Skeletal muscle satellite cell (primary cell): ENCODE data around the gene RAD51B.

ENCODE experiments used
- H3K27me3 ChIP-seq: 2 replicates; pipeline ENCODE4 v1.7.0; 2013; ENCODE audit warnings: low read length; ENCODE audit not compliant: control insufficient read depth, insufficient read depth
- H3K36me3 ChIP-seq: 2 replicates; pipeline ENCODE4 v1.7.0; 2013; ENCODE audit warnings: mild to moderate bottlenecking, control low read depth, low read length; ENCODE audit not compliant: insufficient read depth
- H3K4me1 ChIP-seq: 2 replicates; pipeline ENCODE4 v1.7.0; 2013; ENCODE audit warnings: low read length; ENCODE audit not compliant: control insufficient read depth, insufficient read depth
- H3K4me2 ChIP-seq: 2 replicates; pipeline ENCODE4 v1.7.0; 2013; ENCODE audit warnings: mild to moderate bottlenecking, low read length
- H3K4me3 ChIP-seq: 2 replicates; pipeline ENCODE4 v1.7.0; 2013; ENCODE audit warnings: low read length
- H3K9ac ChIP-seq: 2 replicates; pipeline ENCODE4 v1.7.0; 2013; ENCODE audit warnings: mild to moderate bottlenecking, low read depth, low read length, moderate library complexity
- H3K9me3 ChIP-seq: replicated peaks from 2 replicates; pipeline ENCODE4 v1.7.0; 2013; ENCODE audit warnings: mild to moderate bottlenecking, control low read depth, low read length

Gene RAD51B

GRCh38 chr14:67879026-67879425 lies 59.4 kb downstream of the RAD51B start:
- H3K9ac ChIP-seq = no peak overlapping the region
- H3K9me3 ChIP-seq = no peaks in the 10 kb centered on the region
- H3K4me1 ChIP-seq = no peaks in the 10 kb centered on the region
- no peak overlapping the region for H3K4me2 ChIP-seq
- no peaks in the 10 kb centered on the region for H3K27me3 ChIP-seq
- no peaks in the 10 kb centered on the region for H3K36me3 ChIP-seq
- no peak overlapping the region for H3K4me3 ChIP-seq

DNA sequence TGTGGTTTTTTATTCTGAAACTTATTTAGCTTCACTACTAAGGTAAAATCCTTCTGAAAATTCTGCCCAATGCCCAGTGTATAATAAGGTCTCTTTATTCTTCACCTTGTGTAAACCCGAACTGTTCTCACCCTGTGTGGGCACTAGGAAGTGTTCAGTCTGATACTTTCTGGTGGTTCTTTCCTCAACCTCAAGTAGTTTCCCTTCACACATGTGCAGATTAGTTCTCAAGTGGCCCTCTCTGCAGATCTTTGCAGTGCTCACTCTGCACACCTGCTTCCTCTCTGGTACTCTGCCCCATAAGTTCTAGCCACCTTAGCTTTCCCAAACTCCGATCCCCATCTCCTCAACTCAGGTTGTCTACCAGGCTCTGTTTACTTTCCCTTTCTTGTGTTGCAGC lies 61.6 kb downstream of the RAD51B start:
- Histone ChIP-seq H3K9ac (no peak overlapping the region), H3K4me3 (no peak overlapping the region), H3K36me3 (no peaks in the 10 kb centered on the region), H3K4me1 (no peaks in the 10 kb centered on the region), H3K4me2 (no peak overlapping the region), H3K27me3 (no peaks in the 10 kb centered on the region), H3K9me3 (no peaks in the 10 kb centered on the region)

GRCh38 chr14:67882986-67883555 lies 63.5 kb downstream of the RAD51B start:
- no peaks in the 10 kb centered on the region for H3K9me3 ChIP-seq
- no peaks in the 10 kb centered on the region for H3K36me3 ChIP-seq
- no peak overlapping the region for H3K4me3 ChIP-seq
- no peaks in the 10 kb centered on the region for H3K27me3 ChIP-seq
- no peak overlapping the region for H3K9ac ChIP-seq
- H3K4me1 ChIP-seq = no peaks in the 10 kb centered on the region
- no peak overlapping the region for H3K4me2 ChIP-seq

DNA sequence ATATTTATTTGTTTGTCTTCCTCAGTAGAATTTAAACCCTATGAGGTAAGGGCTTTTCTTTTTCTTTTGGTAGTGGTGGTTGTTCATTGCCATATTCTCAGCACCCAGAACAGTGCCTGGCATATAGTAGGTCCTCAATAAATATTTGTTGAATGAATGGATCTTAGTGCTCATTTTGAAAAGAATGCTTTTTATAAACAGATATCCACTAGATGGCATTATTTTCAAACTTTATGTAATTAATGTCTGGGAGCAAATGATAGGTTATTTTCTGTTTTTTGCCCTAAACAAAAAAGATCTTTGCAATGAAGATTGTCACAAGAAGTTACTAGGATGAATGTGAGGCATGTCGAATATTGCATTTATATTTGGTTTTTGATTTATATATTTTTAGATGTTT lies 64.1 kb downstream of the RAD51B start:
- Histone ChIP-seq H3K9me3 (no peaks in the 10 kb centered on the region), H3K36me3 (no peaks in the 10 kb centered on the region), H3K27me3 (no peaks in the 10 kb centered on the region), H3K4me1 (no peaks in the 10 kb centered on the region), H3K4me2 (no peak overlapping the region), H3K9ac (no peak overlapping the region), H3K4me3 (no peak overlapping the region)

- no peaks in the 10 kb centered on the region for H3K4me1 ChIP-seq
- H3K4me2 ChIP-seq = no peak overlapping the region
- no peak overlapping the region for H3K9ac ChIP-seq
- no peaks in the 10 kb centered on the region for H3K9me3 ChIP-seq
- H3K27me3 ChIP-seq = no peaks in the 10 kb centered on the region
- no peak overlapping the region for H3K4me3 ChIP-seq
- no peaks in the 10 kb centered on the region for H3K36me3 ChIP-seq
Observed at GRCh38 chr14:67886191-67886590, 66.6 kb downstream of the RAD51B start.

DNA sequence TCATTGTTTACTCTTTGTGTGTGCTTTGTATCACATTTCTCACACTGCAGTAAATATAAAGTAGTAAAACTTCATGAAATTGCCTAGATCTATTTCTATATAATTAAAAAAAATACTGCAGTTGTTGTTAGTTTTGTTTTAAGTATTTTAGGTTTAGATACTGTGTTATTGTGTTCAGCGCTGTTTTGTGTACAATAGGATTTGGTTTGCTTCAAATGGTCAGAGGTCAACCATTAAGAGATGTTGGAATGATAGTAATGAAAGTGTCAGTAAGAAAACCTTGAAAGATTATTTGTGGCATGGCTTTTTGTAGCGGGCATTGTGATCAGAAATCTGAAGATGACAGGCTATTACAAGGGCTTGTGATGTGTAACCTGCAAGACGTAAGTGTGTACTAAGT lies 67.9 kb downstream of the RAD51B start:
- no peaks in the 10 kb centered on the region for H3K9me3 ChIP-seq
- H3K9ac ChIP-seq = no peak overlapping the region
- H3K4me3 ChIP-seq = no peak overlapping the region
- H3K4me1 ChIP-seq = no peaks in the 10 kb centered on the region
- H3K36me3 ChIP-seq = no peaks in the 10 kb centered on the region
- H3K4me2 ChIP-seq = no peak overlapping the region
- no peaks in the 10 kb centered on the region for H3K27me3 ChIP-seq

- no peak overlapping the region for H3K9ac ChIP-seq
- no peaks in the 10 kb centered on the region for H3K4me1 ChIP-seq
- no peaks in the 10 kb centered on the region for H3K27me3 ChIP-seq
- H3K36me3 ChIP-seq = no peaks in the 10 kb centered on the region
- H3K4me2 ChIP-seq = no peak overlapping the region
- H3K4me3 ChIP-seq = no peak overlapping the region
- no peaks in the 10 kb centered on the region for H3K9me3 ChIP-seq
Observed at GRCh38 chr14:67889455-67889854, 69.9 kb downstream of the RAD51B start.

GRCh38 chr14:67892466-67893100 lies 73.0 kb downstream of the RAD51B start:
- no peaks in the 10 kb centered on the region for H3K36me3 ChIP-seq
- H3K4me3 ChIP-seq = no peak overlapping the region

GRCh38 chr14:67900231-67900630 lies 80.7 kb downstream of the RAD51B start:
- Histone ChIP-seq H3K36me3 (no peaks in the 10 kb centered on the region), H3K4me1 (no peaks in the 10 kb centered on the region), H3K4me2 (no peak overlapping the region), H3K9ac (no peak overlapping the region), H3K9me3 (no peaks in the 10 kb centered on the region), H3K4me3 (no peak overlapping the region), H3K27me3 (no peaks in the 10 kb centered on the region)

More at GRCh38 chr14:67892466-67893100, 73.0 kb downstream of the RAD51B start:
- Histone ChIP-seq H3K9me3 (no peaks in the 10 kb centered on the region), H3K4me1 (no peaks in the 10 kb centered on the region), H3K4me2 (no peak overlapping the region), H3K27me3 (no peaks in the 10 kb centered on the region), H3K9ac (no peak overlapping the region)

DNA sequence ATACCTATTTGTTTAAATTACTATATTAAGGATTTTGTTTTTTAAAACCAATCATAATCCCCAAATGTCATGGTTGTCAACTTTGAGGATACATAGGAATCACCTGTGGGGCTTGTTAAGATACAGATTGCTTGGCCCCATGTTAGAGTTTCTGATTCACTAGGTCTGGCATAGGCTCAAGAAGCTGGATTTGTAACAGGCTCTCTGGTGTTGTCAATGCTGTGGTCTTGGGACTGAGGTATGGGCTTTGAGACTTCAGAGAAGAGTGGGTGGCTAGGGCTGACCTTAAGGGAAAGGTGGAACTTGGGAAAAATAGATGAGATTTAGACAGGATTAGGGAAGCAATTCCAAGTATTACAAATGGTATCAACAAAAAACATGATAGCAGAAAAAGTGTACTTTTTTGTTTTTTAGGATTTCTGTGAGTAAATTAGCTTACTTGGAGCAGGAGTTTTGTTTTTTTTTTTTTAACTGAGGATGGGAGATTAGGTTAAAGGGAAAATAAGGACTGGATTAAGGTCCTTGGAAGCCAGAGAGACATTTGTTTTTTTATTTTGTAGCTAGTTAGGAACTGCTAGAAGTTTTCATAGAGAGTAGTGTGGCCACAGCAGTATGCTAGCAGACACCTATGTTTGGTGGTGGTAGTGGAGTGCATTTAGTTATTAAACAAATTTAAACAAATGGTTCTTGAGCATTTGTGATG lies 88.6 kb downstream of the RAD51B start:
- no peak overlapping the region for H3K4me3 ChIP-seq
- peaks cover 8% of the 10 kb centered on the region for H3K4me1 ChIP-seq
- H3K9me3 ChIP-seq = no peaks in the 10 kb centered on the region
- H3K9ac ChIP-seq = no peak overlapping the region
- no peaks in the 10 kb centered on the region for H3K27me3 ChIP-seq
- no peaks in the 10 kb centered on the region for H3K36me3 ChIP-seq
- no peak overlapping the region for H3K4me2 ChIP-seq

GRCh38 chr14:67911562-67911961 lies 92.0 kb downstream of the RAD51B start:
- Histone ChIP-seq H3K4me3 (no peak overlapping the region), H3K36me3 (no peaks in the 10 kb centered on the region), H3K9me3 (no peaks in the 10 kb centered on the region), H3K4me2 (no peak overlapping the region), H3K27me3 (no peaks in the 10 kb centered on the region), H3K4me1 (peaks cover 8% of the 10 kb centered on the region), H3K9ac (no peak overlapping the region)

- Histone ChIP-seq H3K4me2 (no peak overlapping the region), H3K9me3 (no peaks in the 10 kb centered on the region), H3K9ac (no peak overlapping the region), H3K36me3 (no peaks in the 10 kb centered on the region), H3K4me3 (no peak overlapping the region), H3K4me1 (peaks cover 5% of the 10 kb centered on the region), H3K27me3 (no peaks in the 10 kb centered on the region)
Observed at GRCh38 chr14:67916430-67916829, 96.9 kb downstream of the RAD51B start.
